ENCODE data around the gene TACC2.

GRCh38 chr10:122020226-122020625, 31.3 kb downstream of the TACC2 start:
- TF ChIP-seq CTCF (IDR thresholded peaks at IDR 0.05; ENCODE audit: insufficient read depth, low read length, poor library complexity, severe bottlenecking) (no peak), EZH2phosphoT487 (conservative IDR thresholded peaks at IDR 0.05; ENCODE audit: low read length) (no peak)
